Measurements from ENCODE around the gene LMAN1. TPM values are rescaled to one million over a fixed set of nuclear protein-coding genes. Genes with fewer than 3 reads are reported as not detected.

Gene LMAN1
- total RNA-seq, 1 experiment from 2014 or later = 73.7 TPM

DNA sequence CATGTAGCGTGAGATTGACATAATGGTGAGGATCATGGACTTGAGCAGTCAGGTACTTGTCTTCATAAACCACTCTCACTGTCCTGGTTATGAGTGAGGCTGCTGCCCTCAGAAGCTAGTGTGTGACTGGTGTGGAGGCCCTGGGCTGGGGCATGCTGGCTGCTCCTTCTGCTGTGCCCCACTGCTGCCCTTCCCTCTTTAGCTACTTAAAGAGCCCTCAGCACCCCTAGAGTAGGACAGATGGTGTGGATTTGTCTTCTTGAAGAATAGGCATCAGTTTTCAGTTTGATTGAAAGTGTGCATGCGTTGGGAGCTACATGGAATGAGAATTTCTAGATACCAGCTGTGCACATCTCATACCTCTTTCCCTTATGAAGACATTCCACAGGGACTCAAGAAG is 56.1 kb downstream of the LMAN1 start:
- H3K4me3 ChIP-seq (replicated peaks in 1 of 2; ENCODE audit: low read depth in 1 of 2, low read length in 2 of 2) = no peak overlapping the region
- no peaks in the 10 kb centered on the region for H3K79me2 ChIP-seq (ENCODE audit: insufficient read depth, low read length)
- H3K4me1 ChIP-seq (ENCODE audit: control insufficient read depth in 1 of 2, insufficient read depth in 2 of 2, low read length in 2 of 2) = peaks cover 0 to 12% of the 10 kb centered on the region in 2 experiments; a peak in 3 of 4 replicates
- ChIA-PET CTCF (interaction anchor here (1.1 to 1.7 kb wide), 2 partner anchors 54 to 100 kb away, joined by 3 to 7 read pairs; no protein-coding TSS in a partner anchor), RAD21 (ENCODE audit: low non-redundant PET in 1 of 2, low total read pairs in 2 of 2, uncharacterized antibody in 2 of 2, unreplicated experiment in 2 of 2) (interaction anchor here in 1 of 2 experiments (1.5 kb wide), 1 partner anchor 100 kb away, joined by 4 read pairs; no protein-coding TSS in a partner anchor), POLR2A (no interaction called here)
- DNase-seq (ENCODE audit: low read depth, low spot score) (no peak), ATAC-seq (no peak)
- TF ChIP-seq, protein P1, sequence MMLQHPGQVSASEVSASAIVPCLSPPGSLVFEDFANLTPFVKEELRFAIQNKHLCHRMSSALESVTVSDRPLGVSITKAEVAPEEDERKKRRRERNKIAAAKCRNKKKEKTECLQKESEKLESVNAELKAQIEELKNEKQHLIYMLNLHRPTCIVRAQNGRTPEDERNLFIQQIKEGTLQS (IDR thresholded peaks at IDR 0.05) = no peak
- no peak for TF ChIP-seq ELF1 (IDR thresholded peaks at IDR 0.05; ENCODE audit: borderline replicate concordance, low read depth)
- TF ChIP-seq YY1 (IDR thresholded peaks at IDR 0.05; ENCODE audit: extremely low read depth, insufficient replicate concordance, low read depth, low read length) = no peak
- TF ChIP-seq EGR1 (IDR thresholded peaks at IDR 0.05; ENCODE audit: low read depth) = no peak
- TF ChIP-seq TCF7L2 (IDR thresholded peaks at IDR 0.05; ENCODE audit: borderline replicate concordance, extremely low read depth, insufficient read depth, insufficient read length) = no peak
- no peak for TF ChIP-seq CEBPB (IDR thresholded peaks at IDR 0.05; ENCODE audit: low read depth)
- TF ChIP-seq, protein P2, sequence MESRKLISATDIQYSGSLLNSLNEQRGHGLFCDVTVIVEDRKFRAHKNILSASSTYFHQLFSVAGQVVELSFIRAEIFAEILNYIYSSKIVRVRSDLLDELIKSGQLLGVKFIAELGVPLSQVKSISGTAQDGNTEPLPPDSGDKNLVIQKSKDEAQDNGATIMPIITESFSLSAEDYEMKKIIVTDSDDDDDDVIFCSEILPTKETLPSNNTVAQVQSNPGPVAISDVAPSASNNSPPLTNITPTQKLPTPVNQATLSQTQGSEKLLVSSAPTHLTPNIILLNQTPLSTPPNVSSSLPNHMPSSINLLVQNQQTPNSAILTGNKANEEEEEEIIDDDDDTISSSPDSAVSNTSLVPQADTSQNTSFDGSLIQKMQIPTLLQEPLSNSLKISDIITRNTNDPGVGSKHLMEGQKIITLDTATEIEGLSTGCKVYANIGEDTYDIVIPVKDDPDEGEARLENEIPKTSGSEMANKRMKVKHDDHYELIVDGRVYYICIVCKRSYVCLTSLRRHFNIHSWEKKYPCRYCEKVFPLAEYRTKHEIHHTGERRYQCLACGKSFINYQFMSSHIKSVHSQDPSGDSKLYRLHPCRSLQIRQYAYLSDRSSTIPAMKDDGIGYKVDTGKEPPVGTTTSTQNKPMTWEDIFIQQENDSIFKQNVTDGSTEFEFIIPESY (IDR thresholded peaks at IDR 0.05; ENCODE audit: extremely low read depth, insufficient replicate concordance, low read length) = no peak
- no peak for TF ChIP-seq CBX3 (IDR thresholded peaks at IDR 0.05; ENCODE audit: low read depth)
- no peak for TF ChIP-seq ZNF274 (IDR thresholded peaks at IDR 0.05; ENCODE audit: low read depth, low read length)
- TF ChIP-seq SP1 (IDR thresholded peaks at IDR 0.05; ENCODE audit: low read depth) = no peak
- TF ChIP-seq SRF (IDR thresholded peaks at IDR 0.05; ENCODE audit: low read depth) = no peak
- TF ChIP-seq, protein P3, sequence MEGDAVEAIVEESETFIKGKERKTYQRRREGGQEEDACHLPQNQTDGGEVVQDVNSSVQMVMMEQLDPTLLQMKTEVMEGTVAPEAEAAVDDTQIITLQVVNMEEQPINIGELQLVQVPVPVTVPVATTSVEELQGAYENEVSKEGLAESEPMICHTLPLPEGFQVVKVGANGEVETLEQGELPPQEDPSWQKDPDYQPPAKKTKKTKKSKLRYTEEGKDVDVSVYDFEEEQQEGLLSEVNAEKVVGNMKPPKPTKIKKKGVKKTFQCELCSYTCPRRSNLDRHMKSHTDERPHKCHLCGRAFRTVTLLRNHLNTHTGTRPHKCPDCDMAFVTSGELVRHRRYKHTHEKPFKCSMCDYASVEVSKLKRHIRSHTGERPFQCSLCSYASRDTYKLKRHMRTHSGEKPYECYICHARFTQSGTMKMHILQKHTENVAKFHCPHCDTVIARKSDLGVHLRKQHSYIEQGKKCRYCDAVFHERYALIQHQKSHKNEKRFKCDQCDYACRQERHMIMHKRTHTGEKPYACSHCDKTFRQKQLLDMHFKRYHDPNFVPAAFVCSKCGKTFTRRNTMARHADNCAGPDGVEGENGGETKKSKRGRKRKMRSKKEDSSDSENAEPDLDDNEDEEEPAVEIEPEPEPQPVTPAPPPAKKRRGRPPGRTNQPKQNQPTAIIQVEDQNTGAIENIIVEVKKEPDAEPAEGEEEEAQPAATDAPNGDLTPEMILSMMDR (IDR thresholded peaks at IDR 0.05 in 2 of 3, conservative IDR thresholded peaks at IDR 0.05 in 1 of 3; ENCODE audit: borderline replicate concordance in 1 of 3, insufficient read depth in 1 of 3, low read depth in 2 of 3, low read length in 2 of 3) = no peak
- TF ChIP-seq, protein P4, sequence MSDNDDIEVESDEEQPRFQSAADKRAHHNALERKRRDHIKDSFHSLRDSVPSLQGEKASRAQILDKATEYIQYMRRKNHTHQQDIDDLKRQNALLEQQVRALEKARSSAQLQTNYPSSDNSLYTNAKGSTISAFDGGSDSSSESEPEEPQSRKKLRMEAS (IDR thresholded peaks at IDR 0.05) = no peak
- TF ChIP-seq EZH2phosphoT487 (IDR thresholded peaks at IDR 0.05; ENCODE audit: borderline replicate concordance) = no peak
- no peak for TF ChIP-seq JUND (IDR thresholded peaks at IDR 0.05)
- TF ChIP-seq POLR2AphosphoS5 (IDR thresholded peaks at IDR 0.05; ENCODE audit: low read depth, low read length) = no peak
- TF ChIP-seq ZFX (IDR thresholded peaks at IDR 0.05) = no peak
- TF ChIP-seq RAD21 (IDR thresholded peaks at IDR 0.05; ENCODE audit: low read depth) = no peak
- TF ChIP-seq POLR2A (IDR thresholded peaks at IDR 0.05; ENCODE audit: borderline replicate concordance, extremely low read depth, insufficient read depth, insufficient read length) = no peak
- TF ChIP-seq, protein P5, sequence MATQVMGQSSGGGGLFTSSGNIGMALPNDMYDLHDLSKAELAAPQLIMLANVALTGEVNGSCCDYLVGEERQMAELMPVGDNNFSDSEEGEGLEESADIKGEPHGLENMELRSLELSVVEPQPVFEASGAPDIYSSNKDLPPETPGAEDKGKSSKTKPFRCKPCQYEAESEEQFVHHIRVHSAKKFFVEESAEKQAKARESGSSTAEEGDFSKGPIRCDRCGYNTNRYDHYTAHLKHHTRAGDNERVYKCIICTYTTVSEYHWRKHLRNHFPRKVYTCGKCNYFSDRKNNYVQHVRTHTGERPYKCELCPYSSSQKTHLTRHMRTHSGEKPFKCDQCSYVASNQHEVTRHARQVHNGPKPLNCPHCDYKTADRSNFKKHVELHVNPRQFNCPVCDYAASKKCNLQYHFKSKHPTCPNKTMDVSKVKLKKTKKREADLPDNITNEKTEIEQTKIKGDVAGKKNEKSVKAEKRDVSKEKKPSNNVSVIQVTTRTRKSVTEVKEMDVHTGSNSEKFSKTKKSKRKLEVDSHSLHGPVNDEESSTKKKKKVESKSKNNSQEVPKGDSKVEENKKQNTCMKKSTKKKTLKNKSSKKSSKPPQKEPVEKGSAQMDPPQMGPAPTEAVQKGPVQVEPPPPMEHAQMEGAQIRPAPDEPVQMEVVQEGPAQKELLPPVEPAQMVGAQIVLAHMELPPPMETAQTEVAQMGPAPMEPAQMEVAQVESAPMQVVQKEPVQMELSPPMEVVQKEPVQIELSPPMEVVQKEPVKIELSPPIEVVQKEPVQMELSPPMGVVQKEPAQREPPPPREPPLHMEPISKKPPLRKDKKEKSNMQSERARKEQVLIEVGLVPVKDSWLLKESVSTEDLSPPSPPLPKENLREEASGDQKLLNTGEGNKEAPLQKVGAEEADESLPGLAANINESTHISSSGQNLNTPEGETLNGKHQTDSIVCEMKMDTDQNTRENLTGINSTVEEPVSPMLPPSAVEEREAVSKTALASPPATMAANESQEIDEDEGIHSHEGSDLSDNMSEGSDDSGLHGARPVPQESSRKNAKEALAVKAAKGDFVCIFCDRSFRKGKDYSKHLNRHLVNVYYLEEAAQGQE (IDR thresholded peaks at IDR 0.05; ENCODE audit: low read depth) = no peak
- H3K27ac ChIP-seq (ENCODE audit: low read depth, low read length) = no peak overlapping the region
- no TSS peak for BruUV-seq (replicated peaks)
- H3K9me3 ChIP-seq (ENCODE audit: control insufficient read depth in 1 of 2, insufficient read depth in 1 of 2, low read depth in 1 of 2, low read length in 2 of 2) = no peaks in the 10 kb centered on the region
- H3K4me2 ChIP-seq (ENCODE audit: low read length) = no peak overlapping the region
- H3K27me3 ChIP-seq (ENCODE audit: insufficient read depth, low read length) = peaks cover 5% of the 10 kb centered on the region; the same call in 1 of the 2 replicates
- no peaks in the 10 kb centered on the region for H4K20me1 ChIP-seq (ENCODE audit: insufficient read depth)
- no peak overlapping the region for H3K9ac ChIP-seq (ENCODE audit: low read length)
- no peak overlapping the region for H2AFZ ChIP-seq (ENCODE audit: low read depth, low read length, poor library complexity, severe bottlenecking)
- H3K36me3 ChIP-seq (ENCODE audit: control insufficient read depth in 1 of 2, insufficient read depth in 2 of 2, low read length in 2 of 2) = no peaks in the 10 kb centered on the region
- no peaks in the 10 kb centered on the region for H3K9me2 ChIP-seq (ENCODE audit: insufficient read depth)
- intact Hi-C loops (cut with micrococcal nuclease) = no loop called here

All from HCT116 (cell line).